ENCODE measurements around the gene KLHDC9.
"Not testable (repeated sequence)": the region's sequence is repeated elsewhere in the genome, so short reads cannot be mapped to it uniquely, and the experiment has no call there.

KLHDC9 gene

GRCh38 chr1:161099090-161099802 is 1.1 kb downstream of the KLHDC9 start:
- no peak for DNase-seq

- no peak for DNase-seq
Observed at GRCh38 chr1:161100556-161100955, 2.4 kb downstream of the KLHDC9 start.

GRCh38 chr1:161106431-161106830 is 8.3 kb downstream of the KLHDC9 start:
- DNase-seq = no peak

- no peak for DNase-seq
Observed at GRCh38 chr1:161111117-161111516, 13.0 kb downstream of the KLHDC9 start.

- no peak for DNase-seq
Observed at GRCh38 chr1:161111527-161111926, 13.4 kb downstream of the KLHDC9 start.

- DNase-seq = no peak
Observed at GRCh38 chr1:161113915-161114314, 15.8 kb downstream of the KLHDC9 start.

- DNase-seq = no peak
Observed at GRCh38 chr1:161114556-161114955, 16.4 kb downstream of the KLHDC9 start.

GRCh38 chr1:161115132-161115711 is 17.1 kb downstream of the KLHDC9 start:
- peak; percentile 9 for DNase-seq

GRCh38 chr1:161115961-161116360 is 17.8 kb downstream of the KLHDC9 start:
- not testable (repeated sequence) for DNase-seq

GRCh38 chr1:161117759-161118581 is 19.8 kb downstream of the KLHDC9 start, which contains the start of the genes NIT1 and PFDN2:
Gene NIT1 (plus strand): TSS chr1:161118105. CDS start chr1:161118177, 72 bp downstream.
Gene PFDN2 (minus strand): TSS chr1:161118037. CDS start chr1:161118026, 11 bp downstream.
- DNase-seq = peak; percentile 93

- peak; percentile 29 for DNase-seq
Observed at GRCh38 chr1:161119092-161119903, 21.1 kb downstream of the KLHDC9 start.

GRCh38 chr1:161121042-161121650 is 23.0 kb downstream of the KLHDC9 start:
- DNase-seq = no peak

GRCh38 chr1:161121834-161122233 is 23.7 kb downstream of the KLHDC9 start:
- DNase-seq = no peak

- DNase-seq = no peak
Observed at GRCh38 chr1:161122967-161123366, 24.8 kb downstream of the KLHDC9 start.

GRCh38 chr1:161127649-161128048 is 29.5 kb downstream of the KLHDC9 start:
- DNase-seq = no peak

GRCh38 chr1:161128591-161129420 is 30.6 kb downstream of the KLHDC9 start:
- no peak for DNase-seq

- no peak for DNase-seq
Observed at GRCh38 chr1:161130266-161130665, 32.1 kb downstream of the KLHDC9 start.

GRCh38 chr1:161131523-161132409 is 33.6 kb downstream of the KLHDC9 start:
- peak; percentile 43 for DNase-seq

- DNase-seq = peak; percentile 98
Observed at GRCh38 chr1:161132410-161133219, 34.5 kb downstream of the KLHDC9 start, which contains the start of gene DEDD. Gene DEDD (minus strand): TSS chr1:161132667. CDS start chr1:161124462, 8,205 bp downstream.
